ENCODE measurements around the gene OLFM1. TPM values are rescaled to one million over a fixed set of nuclear protein-coding genes. Genes with fewer than 3 reads are reported as not detected.

Gene OLFM1
- total RNA-seq, 1 donor from 2014 or later = 17.9 TPM

- no peak for ATAC-seq
- intact Hi-C loops (cut with DNase I) = no loop called here
- DNase-seq (ENCODE audit: missing footprints) = no peak
Measured at GRCh38 chr9:135084881-135085760, 2.3 kb upstream of the OLFM1 start.

GRCh38 chr9:135085830-135086546, 1.5 kb upstream of the OLFM1 start:
- DNase-seq (ENCODE audit: missing footprints) (peak; percentile 84), ATAC-seq (peak; percentile 70)
- intact Hi-C loops (cut with DNase I) = loop anchor here (1.0 kb wide), 2 partner anchors 258 to 326 kb away; no protein-coding TSS in a partner anchor

GRCh38 chr9:135086597-135087488, 625 bp upstream of the OLFM1 start:
- intact Hi-C loops (cut with DNase I) = loop anchor here (1.0 kb wide), 2 partner anchors 257 to 325 kb away; no protein-coding TSS in a partner anchor
- no peak for DNase-seq (ENCODE audit: missing footprints)
- peak; percentile 12 for ATAC-seq

- DNase-seq (ENCODE audit: missing footprints) (no peak), ATAC-seq (no peak)
- intact Hi-C loops (cut with DNase I) = no loop called here
Measured at GRCh38 chr9:135087899-135088347, 455 bp downstream of the OLFM1 start.

- DNase-seq (ENCODE audit: missing footprints) (peak; percentile 62), ATAC-seq (no peak)
- intact Hi-C loops (cut with DNase I) = no loop called here
Measured at GRCh38 chr9:135088348-135088978, 995 bp downstream of the OLFM1 start.

- intact Hi-C loops (cut with DNase I) = no loop called here
- DNase-seq (ENCODE audit: missing footprints) = peak; percentile 60
- no peak for ATAC-seq
Measured at GRCh38 chr9:135088979-135089847, 1.7 kb downstream of the OLFM1 start.

- intact Hi-C loops (cut with DNase I) = no loop called here
- DNase-seq (ENCODE audit: missing footprints) (peak; percentile 45), ATAC-seq (no peak)
Measured at GRCh38 chr9:135090081-135090480, 2.6 kb downstream of the OLFM1 start.

- ATAC-seq (no peak), DNase-seq (ENCODE audit: missing footprints) (peak; percentile 15)
- intact Hi-C loops (cut with DNase I) = no loop called here
Measured at GRCh38 chr9:135090547-135090946, 3.1 kb downstream of the OLFM1 start.

GRCh38 chr9:135091545-135091944, 4.1 kb downstream of the OLFM1 start:
- no peak for ATAC-seq
- intact Hi-C loops (cut with DNase I) = no loop called here
- DNase-seq (ENCODE audit: missing footprints) = peak; percentile 3

- intact Hi-C loops (cut with DNase I) = no loop called here
- DNase-seq (ENCODE audit: missing footprints) (peak; percentile 31), ATAC-seq (no peak)
Measured at GRCh38 chr9:135093111-135093510, 5.6 kb downstream of the OLFM1 start.

- ATAC-seq (no peak), DNase-seq (ENCODE audit: missing footprints) (peak; percentile 32)
- intact Hi-C loops (cut with DNase I) = no loop called here
Measured at GRCh38 chr9:135093911-135094584, 6.6 kb downstream of the OLFM1 start.

- no peak for ATAC-seq
- DNase-seq (ENCODE audit: missing footprints) = peak; percentile 4
- intact Hi-C loops (cut with DNase I) = no loop called here
Measured at GRCh38 chr9:135095470-135096407, 8.3 kb downstream of the OLFM1 start.

- ATAC-seq (no peak), DNase-seq (ENCODE audit: missing footprints) (peak; percentile 11)
- intact Hi-C loops (cut with DNase I) = no loop called here
Measured at GRCh38 chr9:135096408-135096895, 9.0 kb downstream of the OLFM1 start.

GRCh38 chr9:135098400-135099105, 11.1 kb downstream of the OLFM1 start:
- intact Hi-C loops (cut with DNase I) = no loop called here
- DNase-seq (ENCODE audit: missing footprints) (peak; percentile 25), ATAC-seq (no peak)

GRCh38 chr9:135099574-135099973, 12.1 kb downstream of the OLFM1 start:
- no peak for ATAC-seq
- intact Hi-C loops (cut with DNase I) = no loop called here
- peak; percentile 4 for DNase-seq (ENCODE audit: missing footprints)

Data from Right ventricle myocardium inferior (tissue), 1 donor.